HG03139 (cell line): ENCODE data around the gene APOA5.
A peak's percentile ranks its signal among the peaks of the same experiment; 100 is the strongest.
"Not testable (repeated sequence)": the region's sequence is repeated elsewhere in the genome, so short reads cannot be mapped to it uniquely, and the experiment has no call there.

Source experiments
- ATAC-seq: cut with Tn5 transposase; IDR thresholded peaks from one replicate; pipeline ENCODE4 v1.9.1; 2021; ENCODE audit not compliant: unreplicated experiment

The APOA5 gene

GRCh38 chr11:116801662-116802061 is 10.0 kb upstream of the APOA5 start:
- ATAC-seq = not testable (repeated sequence)

GRCh38 chr11:116800610-116801009 is 8.9 kb upstream of the APOA5 start:
- ATAC-seq = no peak

DNA sequence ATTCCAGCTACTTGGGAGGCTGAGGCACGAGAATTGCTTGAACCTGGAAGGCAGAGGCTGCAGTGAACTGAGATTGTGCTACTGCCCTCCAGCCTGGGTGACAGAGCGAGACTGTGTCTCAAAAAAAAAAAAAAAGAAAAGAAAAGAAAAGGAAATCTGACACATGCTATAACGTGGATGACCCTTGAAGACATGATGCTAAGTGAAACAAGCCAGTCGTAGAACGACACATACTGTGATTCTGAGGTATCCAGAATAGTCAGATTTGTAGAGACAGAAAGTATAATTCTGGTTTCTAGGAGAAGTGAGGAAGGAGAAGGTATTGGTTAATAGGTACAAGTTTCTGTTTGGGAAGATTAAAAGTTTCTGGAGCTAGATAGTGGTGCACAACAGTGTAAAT is 6.7 kb upstream of the APOA5 start:
- no peak for ATAC-seq

DNA sequence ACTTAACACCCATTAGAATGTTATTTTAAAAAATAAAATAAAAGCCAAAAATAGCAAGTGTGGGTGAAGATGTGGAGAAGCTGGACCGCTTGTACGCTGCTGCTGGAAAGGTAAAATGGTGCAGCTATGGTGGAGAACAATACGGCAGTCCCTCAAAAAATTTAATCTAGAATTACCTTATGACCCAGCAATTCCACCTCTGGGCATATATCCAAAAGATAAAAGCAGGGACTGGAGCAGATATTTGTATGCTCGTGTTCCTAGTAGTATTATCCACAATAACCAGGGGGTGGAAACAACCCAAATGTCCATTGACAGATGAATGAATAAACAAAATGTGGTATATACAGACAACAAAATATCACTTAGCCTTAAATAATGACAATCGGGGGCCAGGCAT is 6.1 kb upstream of the APOA5 start:
- no peak for ATAC-seq

DNA sequence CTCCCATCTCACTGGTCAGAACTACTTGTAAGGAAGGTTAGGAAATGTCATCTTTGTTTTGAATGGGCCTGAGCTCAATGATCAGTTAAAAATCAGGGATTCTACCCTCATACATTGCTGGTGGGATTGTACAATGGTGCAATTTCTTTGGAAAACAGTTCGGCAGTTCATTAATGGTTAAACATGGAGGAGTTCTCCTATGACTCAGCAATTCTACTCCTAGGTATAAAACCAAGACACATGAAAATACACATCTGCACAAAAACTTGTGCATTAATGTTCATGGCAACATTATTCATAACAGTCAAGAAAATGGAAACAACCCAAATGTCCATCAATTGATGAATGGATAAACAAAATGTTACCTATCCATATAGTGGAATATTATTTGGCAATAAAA is 4.9 kb upstream of the APOA5 start:
- ATAC-seq = no peak

DNA sequence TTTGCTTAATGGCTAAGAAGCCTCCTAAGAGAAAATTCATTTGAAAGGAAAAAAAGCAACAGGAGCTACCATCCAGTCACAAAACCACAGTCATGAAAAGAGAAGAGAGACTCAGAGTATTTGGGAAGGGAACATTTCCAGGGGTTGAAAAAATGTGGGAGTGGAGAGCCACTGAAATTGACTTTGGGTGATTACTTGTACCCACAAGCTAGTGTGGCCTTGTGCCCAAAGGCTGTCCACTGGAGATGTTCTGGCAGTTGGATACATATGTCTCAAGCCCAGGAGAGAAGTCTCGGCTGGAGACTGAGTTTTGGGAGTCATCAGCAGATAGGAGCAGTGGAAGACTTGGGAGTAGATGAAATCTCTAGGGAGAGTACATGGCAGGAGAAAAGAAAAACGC is 3.2 kb upstream of the APOA5 start:
- no peak for ATAC-seq

GRCh38 chr11:116793772-116794097 is 2.1 kb upstream of the APOA5 start:
- no peak for ATAC-seq

- ATAC-seq = no peak
Observed at GRCh38 chr11:116792869-116793771, 1.4 kb upstream of the APOA5 start.

DNA sequence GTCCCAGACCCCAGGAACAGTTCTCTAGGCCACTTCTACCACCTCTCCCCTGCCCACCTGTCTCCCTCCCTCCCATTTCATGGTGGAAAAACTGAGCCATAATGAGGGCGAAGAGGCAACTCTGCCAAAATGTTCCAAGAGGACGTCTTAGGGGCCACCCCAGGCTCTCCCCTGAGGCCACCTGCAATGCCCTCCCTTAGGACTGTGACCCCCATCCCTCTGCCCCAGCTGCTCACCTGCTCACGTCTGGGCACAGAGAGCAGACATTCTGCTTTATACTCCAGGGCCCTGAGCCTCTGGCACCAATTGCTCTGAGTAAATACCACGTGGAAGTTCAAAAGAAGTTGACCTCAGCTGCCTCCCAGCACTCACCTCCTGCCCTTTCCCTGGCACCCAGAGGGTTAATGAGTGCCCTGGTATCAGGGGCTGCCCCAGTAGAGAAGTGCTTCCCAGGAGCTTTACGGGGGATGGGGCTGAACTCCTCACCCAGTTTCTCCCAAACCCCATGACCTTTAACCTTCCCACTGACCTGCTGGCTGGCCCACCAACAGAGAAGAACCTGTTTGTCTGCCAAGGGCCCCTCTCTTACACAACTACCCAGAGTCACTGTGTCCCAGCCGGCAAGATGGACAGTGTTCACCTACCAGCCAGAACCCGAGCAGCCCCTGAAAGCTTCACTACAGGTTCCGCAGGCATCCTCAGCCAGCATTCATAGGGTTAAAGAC is 627 bp upstream of the APOA5 start:
- no peak for ATAC-seq

- no peak for ATAC-seq
Observed at GRCh38 chr11:116791002-116791812, 472 bp downstream of the APOA5 start.

DNA sequence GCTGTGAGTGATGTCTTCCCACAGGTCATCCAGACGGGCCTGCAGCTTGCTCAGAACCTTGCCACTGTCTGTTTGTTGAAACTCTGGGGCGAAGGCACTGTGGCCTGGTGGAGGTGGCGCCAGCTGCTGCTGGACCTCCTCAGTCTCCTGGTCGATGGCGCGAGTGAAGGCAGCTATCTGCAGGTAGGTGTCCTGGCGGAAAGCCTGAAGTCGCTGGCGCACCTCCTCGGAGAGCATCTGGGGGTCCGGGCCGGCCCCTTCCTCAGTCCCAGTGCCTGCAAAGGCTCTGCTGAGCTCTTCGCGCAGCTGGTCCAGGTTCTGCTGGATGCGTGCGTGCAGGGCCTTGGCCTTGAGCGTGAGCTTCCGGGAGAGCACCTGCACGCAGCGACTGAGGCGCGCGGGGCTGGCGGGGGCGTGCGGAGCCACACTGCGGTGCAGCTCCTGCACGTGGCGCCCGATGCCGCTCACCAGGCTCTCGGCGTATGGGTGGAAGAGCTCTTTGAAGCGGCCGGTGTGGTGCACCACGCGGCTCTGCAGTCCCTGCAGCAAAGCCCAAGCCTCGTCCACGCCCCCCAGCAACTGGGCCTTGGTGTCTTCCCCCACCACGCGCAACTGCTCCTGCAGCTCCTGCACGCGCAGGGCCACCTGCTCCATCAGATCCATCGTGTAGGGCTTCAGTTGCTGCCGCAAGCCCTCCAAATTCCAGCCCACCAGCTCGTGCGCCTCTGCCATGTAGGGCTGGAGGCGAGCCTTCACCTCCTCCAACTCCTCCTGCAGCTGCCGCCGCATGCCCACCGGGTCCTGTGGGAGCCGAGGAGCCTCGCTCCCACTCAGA is 1.3 kb downstream of the APOA5 start:
- ATAC-seq = no peak

GRCh38 chr11:116788975-116789374 is 2.7 kb downstream of the APOA5 start:
- no peak for ATAC-seq

DNA sequence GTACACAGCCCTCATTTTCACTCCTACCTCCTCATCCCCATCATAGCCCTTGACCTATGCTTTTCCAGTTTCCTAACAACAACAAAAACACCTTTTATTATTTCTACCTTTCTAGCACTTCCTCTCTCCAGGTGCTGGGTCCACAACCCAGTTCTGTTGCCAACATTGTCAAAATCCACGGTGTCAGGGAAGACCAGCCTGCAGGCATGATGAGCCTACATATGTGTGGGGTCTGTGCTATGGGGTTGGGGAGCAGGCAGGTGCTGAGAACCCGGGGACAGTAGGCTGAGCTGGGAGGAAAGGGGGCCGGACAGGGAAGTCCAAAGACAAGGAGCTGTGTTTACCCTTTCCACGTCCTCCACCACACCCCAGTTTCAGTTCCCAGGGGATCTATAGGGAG is 3.1 kb downstream of the APOA5 start:
- no peak for ATAC-seq

DNA sequence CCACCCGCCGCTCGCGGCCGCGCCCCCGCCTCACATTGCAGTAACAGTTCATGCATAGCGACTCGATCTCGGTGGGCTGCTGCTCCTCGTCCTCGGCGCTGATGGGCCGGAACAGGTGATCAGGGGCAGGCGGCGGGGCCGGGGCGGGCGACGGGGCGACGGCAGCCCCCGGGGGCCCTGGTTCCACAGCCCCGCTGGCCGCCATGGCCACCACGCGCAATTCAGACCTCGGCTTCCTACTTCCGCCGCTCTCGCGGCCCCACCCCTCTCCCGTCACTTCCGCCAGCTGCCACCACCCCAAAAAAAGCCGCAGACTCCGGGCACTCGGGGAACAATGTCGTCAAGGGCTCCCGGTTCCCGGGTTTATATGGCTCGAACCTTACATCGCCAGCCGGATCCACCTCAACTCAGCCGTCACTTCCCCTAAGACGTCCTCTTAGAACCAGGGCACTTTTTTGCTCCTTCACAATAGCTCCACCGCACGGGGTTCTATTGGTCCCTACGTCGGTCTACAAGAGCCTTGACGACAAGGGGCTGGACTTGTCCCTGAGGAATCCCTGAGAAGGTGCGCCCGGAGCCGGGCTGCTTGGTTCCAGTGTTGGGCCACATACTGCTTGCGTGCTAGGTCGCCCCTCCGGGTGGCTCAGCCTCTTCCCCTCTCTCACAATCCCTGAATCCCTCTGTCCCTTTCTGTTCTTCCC is 3.7 kb downstream of the APOA5 start, which contains the start of gene ZPR1:
Gene ZPR1, minus strand, starts transcription at position 238 of the 701 bp plus-strand sequence. Its CDS starts 33 bp downstream, at position 205.
- ATAC-seq = peak; percentile 81

DNA sequence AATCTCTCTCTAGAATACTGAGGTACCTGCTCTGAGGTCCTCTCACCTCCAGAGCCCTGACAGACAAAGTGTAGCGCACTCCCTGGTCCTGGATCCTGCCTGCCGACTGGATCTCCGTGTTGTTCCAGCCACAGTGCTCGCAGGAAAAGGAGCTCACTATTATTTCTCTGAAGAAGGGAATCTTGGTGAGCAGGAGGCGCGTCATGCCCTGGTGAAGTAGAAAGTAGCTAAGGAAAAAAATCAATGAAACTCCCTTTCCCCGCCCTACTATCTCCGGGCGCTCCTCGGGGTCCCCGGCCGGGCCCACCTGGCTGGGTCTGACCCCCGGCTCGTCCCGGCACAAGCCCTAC is 4.3 kb downstream of the APOA5 start:
- no peak for ATAC-seq

DNA sequence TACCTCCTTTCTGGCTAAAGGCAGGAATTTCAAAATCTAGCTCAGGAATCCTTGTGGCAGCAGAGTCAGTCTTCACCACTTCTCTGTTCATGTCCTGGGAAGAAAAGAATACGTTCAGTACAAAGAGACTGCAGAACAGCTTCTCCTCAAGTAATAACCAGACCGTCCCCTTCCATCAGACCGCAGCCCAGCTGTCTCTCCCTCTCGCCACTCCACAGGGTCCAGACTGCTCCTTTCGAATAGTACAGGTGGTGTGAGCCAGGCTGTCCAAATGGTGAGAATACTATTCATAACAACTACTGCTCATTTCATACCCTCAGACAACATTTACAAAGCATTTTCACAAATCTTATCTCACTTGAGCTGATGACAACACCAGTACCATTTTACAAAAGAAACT is 4.7 kb downstream of the APOA5 start:
- ATAC-seq = no peak

GRCh38 chr11:116786326-116786725 is 5.4 kb downstream of the APOA5 start:
- no peak for ATAC-seq

- ATAC-seq = no peak
Observed at GRCh38 chr11:116782728-116783127, 9.0 kb downstream of the APOA5 start.

DNA sequence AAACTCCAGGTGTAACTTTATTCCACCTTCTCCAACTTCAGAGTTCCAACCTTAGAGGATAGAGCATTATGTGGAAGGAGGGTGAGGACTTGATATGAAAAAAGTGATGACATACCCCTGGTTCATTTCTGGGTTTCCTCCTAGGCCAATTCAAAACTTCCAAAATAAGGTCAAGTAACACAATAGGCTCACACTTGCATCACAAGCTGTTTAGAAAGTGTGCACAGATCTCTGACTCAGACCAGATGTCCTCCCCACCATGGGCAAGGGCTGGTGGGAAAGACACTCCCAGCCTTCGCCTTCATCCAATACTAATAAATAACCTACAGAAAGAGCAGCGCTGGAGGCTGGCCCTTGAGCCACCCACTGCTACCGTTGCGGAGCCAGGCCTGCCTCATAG is 13.1 kb downstream of the APOA5 start:
- no peak for ATAC-seq

DNA sequence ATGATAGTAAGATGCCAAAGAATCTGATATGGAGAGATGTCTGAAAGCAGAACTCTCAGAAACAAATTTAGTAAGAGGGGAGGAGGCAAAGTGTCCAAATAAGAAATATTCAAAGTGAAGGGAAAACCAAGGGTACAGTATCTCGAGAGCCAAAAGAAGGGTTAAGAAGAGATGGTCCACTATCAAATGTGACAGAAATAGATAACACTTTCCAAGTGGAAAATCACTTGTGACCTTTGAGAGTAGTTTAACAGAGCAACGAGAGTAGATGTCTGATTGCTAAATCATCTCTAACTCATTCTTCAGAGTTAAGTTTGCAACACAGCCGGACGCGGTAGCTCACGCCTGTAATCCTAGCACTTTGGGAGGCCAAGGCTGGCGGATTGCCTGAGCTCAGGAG is 14.6 kb downstream of the APOA5 start:
- no peak for ATAC-seq
